ENCODE data around the gene PNMA6A. TPM values are rescaled to one million over a fixed set of nuclear protein-coding genes. Genes with fewer than 3 reads are reported as not detected.

PNMA6A gene
- total and polyA plus RNA-seq, 2 of the 4 experiments (the other 2 are of a cell fraction): 0.18 to 0.21 TPM

GRCh38 chrX:153057281-153057680 lies 15.0 kb upstream of the PNMA6A start:
- Histone ChIP-seq H3K9me1 (ENCODE audit: insufficient read depth, low read length) (no peaks in the 10 kb centered on the region), H4K20me1 (ENCODE audit: insufficient read depth, low read length) (no peaks in the 10 kb centered on the region), H3K23ac (ENCODE audit: low read depth, low read length) (no peak overlapping the region), H2AK5ac (ENCODE audit: low read depth, low read length) (no peak overlapping the region), H3K79me1 (ENCODE audit: low read depth in 1 of 2, low read length in 2 of 2) (no peaks in the 10 kb centered on the region), H3K27me3 (ENCODE audit: control insufficient read depth, insufficient read depth, low read length) (peaks cover 20% of the 10 kb centered on the region), H2BK20ac (ENCODE audit: low read depth, low read length) (no peak overlapping the region), H4K91ac (ENCODE audit: insufficient read depth, low read depth, low read length) (no peak overlapping the region), H3K36me3 (ENCODE audit: control insufficient read depth, insufficient read depth, low read length) (no peaks in the 10 kb centered on the region), H3K4me3 (ENCODE audit: insufficient read depth, low read depth, low read length) (no peak overlapping the region), H2BK120ac (ENCODE audit: low read depth, low read length) (no peak overlapping the region), H2BK5ac (ENCODE audit: low read depth, low read length, poor library complexity, severe bottlenecking) (no peak overlapping the region), H2AFZ (replicated peaks; ENCODE audit: low read length, poor library complexity) (no peak overlapping the region), H2AK9ac (replicated peaks; ENCODE audit: low read depth, low read length, poor library complexity) (peak overlapping the region; percentile 24), H3K56ac (ENCODE audit: extremely low read depth, insufficient read depth, low read length) (no peak overlapping the region), H3K9ac (ENCODE audit: low read depth, low read length) (no peak overlapping the region), H2BK15ac (ENCODE audit: low read depth, low read length) (no peak overlapping the region), H4K5ac (ENCODE audit: low read depth, low read length) (no peak overlapping the region), H3K27ac (ENCODE audit: insufficient read depth, low read length) (no peak overlapping the region), H3K4ac (ENCODE audit: low read depth, low read length) (no peak overlapping the region), H4K8ac (ENCODE audit: low read depth in 2 of 2, low read length in 2 of 2) (no peak overlapping the region), H3K14ac (replicated peaks; ENCODE audit: low read depth, low read length) (no peak overlapping the region), H3K4me2 (ENCODE audit: low read depth, low read length) (no peak overlapping the region), H3K9me3 (ENCODE audit: control insufficient read depth, insufficient read depth, low read length) (peaks cover 4% of the 10 kb centered on the region; the same call in 1 of the 2 replicates), H3K4me1 (ENCODE audit: control insufficient read depth, insufficient read depth, low read length) (no peaks in the 10 kb centered on the region), H3K18ac (ENCODE audit: low read depth, low read length) (no peak overlapping the region)
- in situ Hi-C loops (cut with MboI; ENCODE audit: low sequenced_read_pairs): no loop called here
- DNase-seq (no peak), ATAC-seq (ENCODE audit: low read depth) (no peak)
- BruUV-seq (replicated peaks): no TSS peak
- TF ChIP-seq MXI1 (IDR thresholded peaks at IDR 0.05; ENCODE audit: borderline replicate concordance, low read depth, low read length): no peak
- no peak for TF ChIP-seq USF2 (IDR thresholded peaks at IDR 0.05; ENCODE audit: low read depth, low read length)
- TF ChIP-seq POLR2A (IDR thresholded peaks at IDR 0.05; ENCODE audit: low read depth, low read length): no peak
- TF ChIP-seq RAD21 (IDR thresholded peaks at IDR 0.05; ENCODE audit: low read length): no peak
- TF ChIP-seq MAZ (IDR thresholded peaks at IDR 0.05; ENCODE audit: borderline replicate concordance, low read depth, low read length): no peak
- TF ChIP-seq CTCF (conservative IDR thresholded peaks at IDR 0.05; ENCODE audit: low read depth, low read length): no peak
- TF ChIP-seq ELK1 (IDR thresholded peaks at IDR 0.05; ENCODE audit: borderline replicate concordance, low read depth, low read length): no peak
- TF ChIP-seq FOS (IDR thresholded peaks at IDR 0.05; ENCODE audit: low read depth, low read length): no peak
- no peak for TF ChIP-seq BHLHE40 (IDR thresholded peaks at IDR 0.05; ENCODE audit: low read depth, low read length)
- no peak for TF ChIP-seq CEBPB (IDR thresholded peaks at IDR 0.05; ENCODE audit: low read depth, low read length)
- TF ChIP-seq RCOR1 (IDR thresholded peaks at IDR 0.05; ENCODE audit: insufficient replicate concordance, low read length): no peak
- TF ChIP-seq RFX5 (IDR thresholded peaks at IDR 0.05; ENCODE audit: low read depth, low read length): no peak
- TF ChIP-seq MAFK (IDR thresholded peaks at IDR 0.05; ENCODE audit: low read depth, low read length): no peak
- no peak for TF ChIP-seq SMC3 (IDR thresholded peaks at IDR 0.05; ENCODE audit: low read depth, low read length)
- TF ChIP-seq CHD1 (IDR thresholded peaks at IDR 0.05; ENCODE audit: low read depth, low read length): no peak
- no peak for TF ChIP-seq NFE2L2 (IDR thresholded peaks at IDR 0.05; ENCODE audit: low read depth, low read length)
- 76% methylated on average over 8 of the region's 11 CpGs; no CpG with 5 or more reads in 1 of the 2 experiments for WGBS, 2 experiments (ENCODE audit: extremely low coverage in 2 of 2, insufficient read length in 1 of 2)
- intact Hi-C loops (cut with micrococcal nuclease): no loop called here
- CTCF ChIA-PET: no interaction called here
- dilution Hi-C loops (cut with HindIII; ENCODE audit: low sequenced_read_pairs, unreplicated experiment): no loop called here
- POLR2A ChIA-PET (ENCODE audit: unreplicated experiment): no interaction called here
